ENCODE data around the gene ABLIM3. TPM values are rescaled to one million over a fixed set of nuclear protein-coding genes. Genes with fewer than 3 reads are reported as not detected.

ABLIM3 gene
- total RNA-seq, 1 donor from 2014 or later: 3.7 TPM

- no peak for TF ChIP-seq CTCF (IDR thresholded peaks at IDR 0.05; ENCODE audit: insufficient read depth, low read length, severe bottlenecking)
- Histone ChIP-seq H3K4me3 (ENCODE audit: low read depth, low read length) (no peak overlapping the region), H3K27me3 (ENCODE audit: control insufficient read depth, insufficient read depth, low read length) (no peaks in the 10 kb centered on the region), H3K36me3 (ENCODE audit: control insufficient read depth, insufficient read depth, low read length) (no peaks in the 10 kb centered on the region)
- DNase-seq (ENCODE audit: low read depth): no peak
- FAIRE-seq: no peak
These were observed 168.1 kb downstream of the ABLIM3 start for GRCh38 chr5:149309354-149309753.

Other genes with a start within 250 kb of the ABLIM3 start
- 4.0 and 4.7 TPM in 2 replicates for gene SH3TC2, start 78.4 kb upstream of the ABLIM3 start, total RNA-seq
- 17.4 and 21.9 TPM in 2 replicates for gene AFAP1L1, start 130.4 kb downstream of the ABLIM3 start, total RNA-seq
- 35.2 and 43.7 TPM in 2 replicates for gene GRPEL2, start 204.0 kb downstream of the ABLIM3 start, total RNA-seq
- gene PCYOX1L, start 216.6 kb downstream of the ABLIM3 start, total RNA-seq: 4.2 and 8.4 TPM in 2 replicates
- gene IL17B, start 237.8 kb downstream of the ABLIM3 start, total RNA-seq: not detected in 2 replicates